K562 (cell line): ENCODE results near the gene FYB1.

Experiments used
- CBX8 ChIP-seq: fragments of 200-600 bp; sonication (generic); IDR thresholded peaks from 2 replicates; pipeline ENCODE4 v1.6.1; 2012; ENCODE audit warnings: borderline replicate concordance, mixed run types, low read depth, mild to moderate bottlenecking, moderate library complexity, mixed read lengths, low read length, control low read depth, inconsistent platforms; ENCODE audit not compliant: poor library complexity, severe bottlenecking; ENCODE audit errors: extremely low read depth
- HMGXB4 ChIP-seq: sonication (generic); formaldehyde crosslinking; IDR thresholded peaks from 2 replicates; pipeline ENCODE4 v1.8.1; 2023; ENCODE audit warnings: mild to moderate bottlenecking, missing genetic modification reagents
- MYC ChIP-seq, 2 experiments: fragments of 250-450 bp in 1 of 2; sonication (Bioruptor Pico) in 1 of 2; IDR thresholded peaks; 2 replicates each; pipeline versions ENCODE4 v1.5.1 to v1.6.1; 2012 to 2021; ENCODE audit warnings: low read depth in 2 of 2, borderline replicate concordance in 1 of 2, improper control_type of control experiment in 1 of 2, low read length in 1 of 2, mild to moderate bottlenecking in 1 of 2, moderate library complexity in 1 of 2
- OTX1 ChIP-seq: fragments of 450-650 bp; formaldehyde crosslinking; IDR thresholded peaks from 2 replicates; pipeline ENCODE4 v1.4.0; 2022; ENCODE audit warnings: mild to moderate bottlenecking
- SIN3A ChIP-seq, 2 experiments: fragments of 150-350 bp in 1 of 2; IDR thresholded peaks; 2 replicates each; pipeline ENCODE4 v1.6.1; 2011 to 2016; ENCODE audit warnings: borderline replicate concordance in 2 of 2, low read depth in 2 of 2, low read length in 2 of 2, mild to moderate bottlenecking in 2 of 2, moderate library complexity in 2 of 2; ENCODE audit not compliant: control insufficient read depth in 1 of 2
- SLC30A9 ChIP-seq: fragments of 250-450 bp; sonication (Bioruptor Pico); IDR thresholded peaks from 2 replicates; pipeline ENCODE4 v1.8.0; 2022; ENCODE audit warnings: mild to moderate bottlenecking, moderate library complexity
- SMC3 ChIP-seq: conservative IDR thresholded peaks from 2 replicates; pipeline ENCODE4 v1.6.1; 2011; ENCODE audit warnings: low read depth, low read length, improper control_type of control experiment; ENCODE audit not compliant: insufficient read depth
- ZBTB26 ChIP-seq: fragments of 450-650 bp; formaldehyde crosslinking; IDR thresholded peaks from 2 replicates; pipeline ENCODE4 v1.4.0; 2022; ENCODE audit warnings: missing genetic modification characterization
- TF ChIP-seq, protein P1 (sequence below), 3 experiments: IDR thresholded peaks in 2 of 3; conservative IDR thresholded peaks in 1 of 3; 2 replicates each; pipeline ENCODE4 v1.5.1; 2011 to 2012; ENCODE audit warnings: low read length in 3 of 3, mild to moderate bottlenecking in 3 of 3, control low read depth in 2 of 3, improper control_type of control experiment in 1 of 3, inconsistent platforms in 1 of 3, low read depth in 1 of 3, mixed read lengths in 1 of 3, moderate library complexity in 1 of 3; ENCODE audit not compliant: insufficient read depth in 2 of 3

DNA sequence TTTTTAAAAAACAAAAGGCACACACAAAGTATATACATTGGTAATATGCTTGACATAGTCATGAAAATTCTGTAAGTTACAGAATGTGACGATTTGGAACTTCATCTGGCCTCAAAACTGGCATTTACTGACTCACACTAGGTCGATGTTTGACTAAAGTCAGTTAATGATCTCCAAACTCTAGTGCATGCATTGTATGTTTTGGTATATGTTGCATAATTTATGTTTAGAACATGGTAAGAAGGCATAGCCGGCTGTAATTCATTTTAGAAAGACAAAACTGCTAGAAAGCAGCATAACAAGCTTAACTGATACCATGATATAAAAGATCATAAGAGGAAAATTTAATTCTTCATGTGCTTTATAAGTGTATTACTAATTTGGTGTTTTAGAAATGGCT is 86.6 kb downstream of the FYB1 start:
- TF ChIP-seq ZBTB26 = no peak
- TF ChIP-seq CBX8 = no peak
- TF ChIP-seq HMGXB4 (CRISPR knock-in tag) = no peak
- TF ChIP-seq SIN3A (IDR thresholded peaks at IDR 0.05; ENCODE audit: borderline replicate concordance in 2 of 2, control insufficient read depth in 1 of 2, low read depth in 2 of 2, low read length in 2 of 2) = no peak
- no peak for TF ChIP-seq SMC3
- no peak for TF ChIP-seq SLC30A9 (CRISPR knock-in tag)
- no peak for TF ChIP-seq OTX1 (CRISPR knock-in tag)
- TF ChIP-seq, protein P1, sequence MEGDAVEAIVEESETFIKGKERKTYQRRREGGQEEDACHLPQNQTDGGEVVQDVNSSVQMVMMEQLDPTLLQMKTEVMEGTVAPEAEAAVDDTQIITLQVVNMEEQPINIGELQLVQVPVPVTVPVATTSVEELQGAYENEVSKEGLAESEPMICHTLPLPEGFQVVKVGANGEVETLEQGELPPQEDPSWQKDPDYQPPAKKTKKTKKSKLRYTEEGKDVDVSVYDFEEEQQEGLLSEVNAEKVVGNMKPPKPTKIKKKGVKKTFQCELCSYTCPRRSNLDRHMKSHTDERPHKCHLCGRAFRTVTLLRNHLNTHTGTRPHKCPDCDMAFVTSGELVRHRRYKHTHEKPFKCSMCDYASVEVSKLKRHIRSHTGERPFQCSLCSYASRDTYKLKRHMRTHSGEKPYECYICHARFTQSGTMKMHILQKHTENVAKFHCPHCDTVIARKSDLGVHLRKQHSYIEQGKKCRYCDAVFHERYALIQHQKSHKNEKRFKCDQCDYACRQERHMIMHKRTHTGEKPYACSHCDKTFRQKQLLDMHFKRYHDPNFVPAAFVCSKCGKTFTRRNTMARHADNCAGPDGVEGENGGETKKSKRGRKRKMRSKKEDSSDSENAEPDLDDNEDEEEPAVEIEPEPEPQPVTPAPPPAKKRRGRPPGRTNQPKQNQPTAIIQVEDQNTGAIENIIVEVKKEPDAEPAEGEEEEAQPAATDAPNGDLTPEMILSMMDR (IDR thresholded peaks at IDR 0.05 in 2 of 3, conservative IDR thresholded peaks at IDR 0.05 in 1 of 3; ENCODE audit: insufficient read depth in 2 of 3, low read depth in 1 of 3, low read length in 3 of 3) = no peak
- TF ChIP-seq MYC (IDR thresholded peaks at IDR 0.05; ENCODE audit: low read depth, low read length) = no peak
- no peak for TF ChIP-seq MYC (CRISPR knock-in tag; IDR thresholded peaks at IDR 0.05; ENCODE audit: borderline replicate concordance, low read depth)
